CD4-positive, alpha-beta T cell treated with Interleukin-17A for 4 hours (primary cell): Measurements from ENCODE around the gene NAV3.

Experiments used
- DNase-seq: peaks from one replicate; pipeline ENCODE4 v3.0.0-alpha.2; 2020; ENCODE audit warnings: mixed read lengths

Gene NAV3

GRCh38 chr12:77830583-77831351, at the start of gene NAV3:
Gene NAV3, plus strand, starts transcription at chr12:77830894. Its CDS starts 568 bp downstream, at chr12:77831462.
- no peak for DNase-seq

- no peak for DNase-seq
These were observed 48.7 kb upstream of the NAV3 start for GRCh38 chr12:77782034-77782433.

- DNase-seq: no peak
These were observed 47.9 kb upstream of the NAV3 start for GRCh38 chr12:77782766-77783165.

- DNase-seq: no peak
These were observed 45.5 kb upstream of the NAV3 start for GRCh38 chr12:77785211-77785610.

GRCh38 chr12:77786675-77787074, 44.0 kb upstream of the NAV3 start:
- no peak for DNase-seq

GRCh38 chr12:77788231-77789168, 42.2 kb upstream of the NAV3 start:
- DNase-seq: no peak

GRCh38 chr12:77795699-77796098, 35.0 kb upstream of the NAV3 start:
- DNase-seq: no peak

- no peak for DNase-seq
These were observed 33.9 kb upstream of the NAV3 start for GRCh38 chr12:77796775-77797174.

GRCh38 chr12:77800501-77800900, 30.2 kb upstream of the NAV3 start:
- no peak for DNase-seq

GRCh38 chr12:77808534-77808933, 22.2 kb upstream of the NAV3 start:
- DNase-seq: no peak

GRCh38 chr12:77813558-77813957, 17.1 kb upstream of the NAV3 start:
- no peak for DNase-seq

GRCh38 chr12:77814386-77814785, 16.3 kb upstream of the NAV3 start:
- DNase-seq: no peak

GRCh38 chr12:77816196-77816595, 14.5 kb upstream of the NAV3 start:
- no peak for DNase-seq

GRCh38 chr12:77817276-77817675, 13.4 kb upstream of the NAV3 start:
- no peak for DNase-seq

GRCh38 chr12:77818351-77818750, 12.3 kb upstream of the NAV3 start:
- no peak for DNase-seq

- no peak for DNase-seq
These were observed 8.9 kb upstream of the NAV3 start for GRCh38 chr12:77821699-77822203.

- DNase-seq: no peak
These were observed 2.6 kb downstream of the NAV3 start for GRCh38 chr12:77833329-77833728.

GRCh38 chr12:77834618-77835017, 3.9 kb downstream of the NAV3 start:
- no peak for DNase-seq

- DNase-seq: no peak
These were observed 5.3 kb downstream of the NAV3 start for GRCh38 chr12:77835969-77836368.

- DNase-seq: no peak
These were observed 7.2 kb downstream of the NAV3 start for GRCh38 chr12:77837876-77838291.

- no peak for DNase-seq
These were observed 10.8 kb downstream of the NAV3 start for GRCh38 chr12:77841521-77841920.

- no peak for DNase-seq
These were observed 11.7 kb downstream of the NAV3 start for GRCh38 chr12:77842430-77842829.

GRCh38 chr12:77845831-77846230, 15.1 kb downstream of the NAV3 start:
- no peak for DNase-seq

- DNase-seq: no peak
These were observed 16.4 kb downstream of the NAV3 start for GRCh38 chr12:77847060-77847541.
